Activated CD8-positive, alpha-beta memory T cell treated with anti-CD3 and anti-CD28 coated beads, Interleukin-2, amount 50 U/mL, for 1 hour (primary cell): Measurements from ENCODE around the gene CST6.

Experiments
- DNase-seq: peaks from one replicate; pipeline ENCODE4 v3.0.0-alpha.2; 2020; ENCODE audit errors: extremely low read depth

The CST6 gene, protein sequence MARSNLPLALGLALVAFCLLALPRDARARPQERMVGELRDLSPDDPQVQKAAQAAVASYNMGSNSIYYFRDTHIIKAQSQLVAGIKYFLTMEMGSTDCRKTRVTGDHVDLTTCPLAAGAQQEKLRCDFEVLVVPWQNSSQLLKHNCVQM

DNA sequence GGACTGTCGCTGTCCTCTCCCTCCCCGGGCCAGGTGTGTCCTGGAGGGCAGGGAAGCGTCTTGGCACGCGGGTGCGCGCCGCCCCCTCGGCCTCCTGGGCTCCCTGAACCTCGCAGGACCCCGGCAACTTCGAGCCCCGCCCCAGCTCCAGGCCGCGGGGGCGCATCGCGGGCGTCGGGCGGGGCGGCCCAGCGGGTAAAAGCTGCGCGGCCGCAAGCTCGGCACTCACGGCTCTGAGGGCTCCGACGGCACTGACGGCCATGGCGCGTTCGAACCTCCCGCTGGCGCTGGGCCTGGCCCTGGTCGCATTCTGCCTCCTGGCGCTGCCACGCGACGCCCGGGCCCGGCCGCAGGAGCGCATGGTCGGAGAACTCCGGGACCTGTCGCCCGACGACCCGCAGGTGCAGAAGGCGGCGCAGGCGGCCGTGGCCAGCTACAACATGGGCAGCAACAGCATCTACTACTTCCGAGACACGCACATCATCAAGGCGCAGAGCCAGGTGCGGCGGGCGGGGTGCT lies at the start of gene CST6:
Gene CST6, plus strand, starts transcription at position 224 of the 519 bp plus-strand sequence. Its CDS starts 37 bp downstream, at position 261.
- DNase-seq, result no peak

DNA sequence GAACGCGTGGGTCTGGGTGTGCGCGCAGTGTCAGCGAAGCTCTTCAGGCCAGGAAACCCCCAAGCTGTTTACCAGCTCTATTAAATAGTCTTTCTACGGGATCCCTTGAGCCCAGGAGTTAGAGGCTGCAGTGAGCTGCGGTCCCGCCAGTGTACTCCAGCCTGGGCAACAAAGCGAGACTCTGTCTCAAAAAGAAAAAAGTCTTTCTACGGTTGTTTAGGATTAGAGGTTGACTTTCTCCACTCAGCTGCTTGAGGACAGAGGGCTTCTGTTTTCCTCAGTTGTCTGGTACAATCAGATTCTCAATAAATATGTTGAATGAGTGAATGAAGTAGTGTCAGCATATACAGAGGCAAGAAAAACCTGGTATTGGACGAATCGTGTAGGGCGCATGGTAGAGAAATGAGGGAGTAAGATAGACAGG lies 49.7 kb upstream of the CST6 start:
- DNase-seq, result no peak

DNA sequence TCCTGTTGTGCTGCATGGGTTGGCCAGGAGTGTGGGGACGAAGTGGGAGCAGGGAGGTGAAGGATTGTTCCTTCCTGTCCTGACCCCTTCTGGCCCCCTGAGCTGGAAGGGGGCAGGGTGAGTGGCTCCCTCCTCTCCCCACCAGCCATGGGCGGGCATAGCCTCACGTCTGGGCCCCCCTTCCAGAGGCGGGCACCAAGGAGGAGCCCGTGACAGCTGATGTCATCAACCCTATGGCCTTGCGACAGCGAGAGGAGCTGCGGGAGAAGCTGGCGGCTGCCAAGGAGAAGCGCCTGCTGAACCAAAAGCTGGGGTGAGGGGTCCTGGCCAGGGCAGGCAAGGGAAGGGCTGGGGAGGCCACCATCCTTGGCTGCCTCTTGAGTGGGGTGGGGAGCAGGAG lies 46.9 kb upstream of the CST6 start:
- DNase-seq, result no peak

DNA sequence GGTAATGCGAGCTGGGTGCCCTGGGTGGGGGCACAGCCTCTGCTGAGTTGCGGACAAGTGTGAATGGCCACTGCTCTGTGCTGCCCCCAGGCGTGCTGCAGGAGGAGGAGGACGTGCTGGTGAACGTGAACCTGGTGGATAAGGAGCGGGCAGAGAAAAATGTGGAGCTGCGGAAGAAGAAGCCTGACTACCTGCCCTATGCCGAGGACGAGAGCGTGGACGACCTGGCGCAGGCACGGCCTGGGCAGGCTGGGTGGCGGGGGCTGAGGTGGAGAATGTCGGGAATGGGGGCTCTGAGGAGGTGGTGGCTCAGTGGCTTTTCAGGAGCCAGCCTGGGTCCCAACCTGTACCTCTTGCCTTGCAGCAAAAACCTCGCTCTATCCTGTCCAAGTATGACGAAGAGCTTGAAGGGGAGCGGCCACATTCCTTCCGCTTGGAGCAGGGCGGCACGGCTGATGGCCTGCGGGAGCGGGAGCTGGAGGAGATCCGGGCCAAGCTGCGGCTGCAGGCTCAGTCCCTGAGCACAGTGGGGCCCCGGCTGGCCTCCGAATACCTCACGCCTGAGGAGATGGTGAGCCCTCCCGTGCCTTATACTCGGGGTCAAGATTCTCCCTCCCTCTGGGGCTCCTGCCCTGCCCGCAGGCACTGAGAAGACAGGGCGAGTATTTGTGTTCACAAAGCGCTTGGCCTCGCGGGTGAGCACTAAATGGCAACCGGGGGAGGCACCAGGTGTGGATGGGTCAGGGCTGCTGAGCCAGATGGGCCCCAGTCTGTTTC lies 45.6 kb upstream of the CST6 start:
- no peak for DNase-seq

DNA sequence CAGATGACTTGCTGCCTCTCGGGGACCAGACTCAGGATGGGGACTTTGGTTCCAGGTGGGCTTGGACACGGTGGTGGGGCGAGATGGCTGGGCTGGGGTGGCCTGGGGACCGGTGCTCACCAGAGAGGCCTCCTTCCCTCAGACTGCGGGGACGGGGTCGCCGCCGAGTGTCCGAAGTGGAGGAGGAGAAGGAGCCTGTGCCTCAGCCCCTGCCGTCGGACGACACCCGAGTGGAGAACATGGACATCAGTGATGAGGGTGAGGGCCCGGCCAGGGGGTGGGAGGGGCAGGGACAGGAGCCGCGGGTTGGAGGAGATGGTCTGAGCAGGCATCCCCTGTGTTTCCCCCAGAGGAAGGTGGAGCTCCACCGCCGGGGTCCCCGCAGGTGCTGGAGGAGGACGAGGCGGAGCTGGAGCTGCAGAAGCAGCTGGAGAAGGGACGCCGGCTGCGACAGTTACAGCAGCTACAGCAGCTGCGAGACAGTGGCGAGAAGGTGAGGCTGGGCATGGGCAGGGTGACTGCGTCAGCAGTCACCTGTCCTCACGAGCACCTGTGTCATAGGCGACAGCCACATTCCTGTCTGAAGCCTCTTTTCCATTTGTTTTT lies 44.4 kb upstream of the CST6 start:
- no peak for DNase-seq

DNA sequence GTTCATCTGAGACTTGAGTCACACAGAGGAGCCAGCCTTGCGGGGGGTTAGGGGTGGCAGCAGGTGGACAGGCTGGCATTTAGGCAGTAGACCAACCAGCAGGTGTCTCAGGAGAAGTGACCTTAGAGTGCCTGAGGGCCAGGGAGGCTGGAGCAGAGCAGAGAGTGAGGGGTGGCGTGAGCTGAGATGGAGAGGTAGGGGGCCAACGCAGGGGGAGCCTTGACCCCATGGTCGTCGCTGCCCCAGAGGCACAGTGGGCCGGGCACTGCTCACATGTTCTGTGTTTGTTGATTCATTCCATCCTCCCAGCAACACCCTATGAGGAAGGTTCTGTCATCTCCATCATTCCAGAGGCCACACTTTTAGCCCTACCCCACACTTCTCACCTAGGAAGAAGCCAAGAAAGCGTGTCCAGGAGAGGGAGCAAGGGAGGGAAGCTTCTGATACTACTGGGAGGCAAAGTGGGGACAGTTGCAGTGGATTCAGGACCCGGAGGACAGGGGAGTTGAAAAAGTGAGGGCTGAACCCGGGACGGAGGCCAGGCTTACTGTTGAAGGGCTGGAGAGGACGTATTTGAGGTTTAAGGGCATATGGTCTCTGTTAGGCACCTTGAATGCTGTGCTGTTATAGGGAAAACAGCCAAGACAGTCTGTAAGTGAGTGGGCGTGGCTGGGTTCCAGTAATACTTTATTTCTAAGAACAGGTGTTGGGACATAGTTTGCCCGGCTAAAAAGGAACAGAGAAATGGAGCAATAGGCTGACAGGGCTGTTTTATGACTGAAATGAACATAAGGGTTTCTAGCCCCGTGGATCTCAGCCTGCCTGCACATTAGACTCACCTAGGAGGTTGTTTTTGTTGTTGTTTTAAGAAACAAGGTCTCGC lies 43.0 kb upstream of the CST6 start:
- DNase-seq, result no peak

DNA sequence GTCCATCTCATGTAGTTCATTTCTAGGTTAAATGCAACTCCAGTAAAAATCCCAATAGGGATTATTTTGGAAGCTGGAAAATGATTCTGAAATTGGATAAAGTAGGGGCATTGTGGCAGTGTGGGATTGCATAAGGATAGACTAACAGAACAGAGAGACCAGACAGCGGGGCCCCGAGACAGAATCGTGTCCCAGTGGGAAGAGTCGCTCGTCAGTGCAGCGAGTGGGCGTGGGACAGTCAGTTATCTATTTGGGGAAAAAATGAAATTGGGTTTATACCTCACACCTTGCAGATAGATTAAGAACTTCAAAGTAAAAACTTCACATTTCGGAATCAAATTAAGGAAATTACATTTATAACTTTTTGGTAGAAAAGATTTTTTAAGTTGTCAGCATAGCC lies 39.7 kb upstream of the CST6 start:
- DNase-seq, result no peak

DNA sequence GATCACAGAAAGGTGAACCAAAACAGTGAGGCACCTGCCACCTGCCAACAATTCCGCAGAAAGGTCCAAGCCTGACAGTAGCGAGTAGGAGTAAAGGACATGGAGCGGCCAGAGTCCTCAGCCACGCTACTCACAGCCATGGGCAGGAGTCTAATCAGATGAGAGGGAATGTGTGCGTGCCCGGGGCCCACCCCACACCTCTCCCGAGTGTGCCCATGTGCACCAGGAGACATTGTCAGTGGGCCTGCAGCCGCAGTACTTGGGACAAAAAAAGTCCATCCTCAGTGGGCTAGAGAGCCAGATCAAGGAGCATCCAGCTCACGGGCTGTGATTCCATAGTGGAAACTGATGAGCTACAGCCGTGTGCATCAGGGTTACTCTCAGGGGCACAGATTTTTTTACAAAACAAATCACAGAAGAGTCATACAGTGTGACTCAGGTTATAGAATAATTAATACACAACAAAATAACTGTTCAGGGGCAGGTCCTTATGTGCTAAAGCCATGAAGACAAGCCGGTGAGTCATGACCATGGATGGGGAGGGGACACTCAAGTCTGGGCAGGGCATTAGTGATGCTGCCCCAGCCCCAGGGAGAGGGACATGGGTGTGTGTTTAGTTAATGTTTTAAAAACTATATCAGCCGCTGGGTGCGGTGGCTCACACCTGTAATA lies 38.2 kb upstream of the CST6 start:
- no peak for DNase-seq

DNA sequence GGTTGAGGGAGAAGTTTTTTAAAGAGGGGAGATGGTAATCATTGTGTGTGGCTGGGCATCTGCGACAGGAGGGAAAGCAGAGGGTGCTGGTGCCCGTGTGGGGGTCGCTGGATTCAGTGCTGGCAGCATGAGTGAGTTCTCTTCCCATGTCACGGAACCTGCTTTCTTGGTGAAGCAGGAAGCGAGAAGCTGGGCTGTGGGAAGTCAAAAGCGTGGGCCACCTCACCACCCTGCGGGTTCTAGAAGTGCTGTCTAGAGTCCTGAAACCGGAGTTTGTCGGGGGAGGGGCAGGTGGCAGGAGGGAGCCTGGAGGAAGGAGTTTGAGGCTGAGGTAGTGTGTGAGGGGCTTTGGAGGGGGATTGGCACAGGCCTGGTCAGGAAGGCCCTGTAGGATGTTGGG lies 36.0 kb upstream of the CST6 start:
- DNase-seq, result no peak

DNA sequence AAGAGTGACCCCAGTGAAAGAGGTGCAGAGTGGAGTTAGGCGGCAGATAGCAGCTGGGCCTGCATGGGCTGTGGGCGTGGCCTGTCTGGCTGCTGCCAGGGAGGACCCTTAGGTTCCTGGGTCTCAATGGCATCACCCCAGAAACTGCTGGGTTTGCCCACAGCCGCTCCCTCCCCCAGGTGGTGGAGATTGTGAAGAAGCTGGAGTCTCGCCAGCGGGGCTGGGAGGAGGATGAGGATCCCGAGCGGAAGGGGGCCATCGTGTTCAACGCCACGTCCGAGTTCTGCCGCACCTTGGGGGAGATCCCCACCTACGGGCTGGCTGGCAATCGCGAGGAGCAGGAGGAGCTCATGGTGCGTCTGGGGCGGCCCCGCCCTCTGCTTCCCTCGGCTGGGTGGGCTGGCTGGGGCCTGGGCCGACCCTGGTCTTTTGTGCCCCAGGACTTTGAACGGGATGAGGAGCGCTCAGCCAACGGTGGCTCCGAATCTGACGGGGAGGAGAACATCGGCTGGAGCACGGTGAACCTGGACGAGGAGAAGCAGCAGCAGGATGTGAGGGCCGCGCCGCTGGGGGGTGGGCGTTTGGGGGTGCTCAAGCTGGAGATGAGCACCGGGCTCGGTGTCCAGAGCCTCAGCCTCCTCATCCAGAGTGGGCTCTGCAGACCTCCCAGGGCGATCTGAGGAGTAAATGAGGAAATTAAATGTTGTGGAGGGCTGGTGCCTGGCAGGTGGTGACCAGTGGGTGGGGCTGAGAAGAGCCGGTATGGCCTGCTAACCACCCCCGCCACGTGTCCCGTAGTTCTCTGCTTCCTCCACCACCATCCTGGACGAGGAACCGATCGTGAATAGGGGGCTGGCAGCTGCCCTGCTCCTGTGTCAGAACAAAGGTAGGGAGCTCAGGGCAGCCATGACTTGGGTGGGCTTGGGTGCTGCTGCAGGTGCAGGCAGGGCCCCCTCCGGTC lies 35.3 kb upstream of the CST6 start:
- DNase-seq, result no peak

DNA sequence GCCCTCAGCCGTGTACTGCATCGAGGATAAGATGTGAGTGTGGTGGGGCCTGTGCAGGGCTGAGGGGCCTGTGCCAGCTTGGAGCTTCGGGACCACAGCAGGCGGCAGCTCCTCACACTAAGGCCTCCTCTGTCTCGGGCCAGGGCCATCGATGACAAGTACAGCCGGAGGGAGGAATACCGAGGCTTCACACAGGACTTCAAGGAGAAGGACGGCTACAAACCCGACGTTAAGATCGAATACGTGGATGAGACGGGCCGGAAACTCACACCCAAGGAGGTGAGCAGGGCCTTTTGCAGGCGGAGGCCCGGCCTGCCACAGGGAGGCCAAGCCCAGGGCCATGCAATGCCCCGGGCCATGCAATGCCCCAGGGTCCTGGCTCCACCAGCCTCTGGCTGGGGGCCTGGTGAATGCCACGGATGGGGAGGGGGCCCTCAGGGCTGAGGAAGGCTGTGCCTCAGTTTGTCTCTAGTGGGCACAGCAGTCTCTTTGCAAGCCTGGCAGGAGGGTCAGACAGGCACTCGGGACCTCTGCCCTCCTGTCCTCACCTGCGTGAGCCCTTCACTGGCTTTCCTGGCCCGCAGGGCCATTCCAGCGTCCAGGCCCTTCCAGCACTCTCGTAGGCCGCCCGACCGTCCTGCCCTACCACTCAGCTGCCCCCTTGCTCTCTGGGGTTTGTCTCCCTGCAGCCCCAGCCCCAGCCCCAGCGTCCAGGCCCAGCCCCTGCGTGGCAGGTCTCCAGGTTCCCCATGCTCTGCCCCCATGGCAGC lies 34.0 kb upstream of the CST6 start:
- DNase-seq, result no peak

DNA sequence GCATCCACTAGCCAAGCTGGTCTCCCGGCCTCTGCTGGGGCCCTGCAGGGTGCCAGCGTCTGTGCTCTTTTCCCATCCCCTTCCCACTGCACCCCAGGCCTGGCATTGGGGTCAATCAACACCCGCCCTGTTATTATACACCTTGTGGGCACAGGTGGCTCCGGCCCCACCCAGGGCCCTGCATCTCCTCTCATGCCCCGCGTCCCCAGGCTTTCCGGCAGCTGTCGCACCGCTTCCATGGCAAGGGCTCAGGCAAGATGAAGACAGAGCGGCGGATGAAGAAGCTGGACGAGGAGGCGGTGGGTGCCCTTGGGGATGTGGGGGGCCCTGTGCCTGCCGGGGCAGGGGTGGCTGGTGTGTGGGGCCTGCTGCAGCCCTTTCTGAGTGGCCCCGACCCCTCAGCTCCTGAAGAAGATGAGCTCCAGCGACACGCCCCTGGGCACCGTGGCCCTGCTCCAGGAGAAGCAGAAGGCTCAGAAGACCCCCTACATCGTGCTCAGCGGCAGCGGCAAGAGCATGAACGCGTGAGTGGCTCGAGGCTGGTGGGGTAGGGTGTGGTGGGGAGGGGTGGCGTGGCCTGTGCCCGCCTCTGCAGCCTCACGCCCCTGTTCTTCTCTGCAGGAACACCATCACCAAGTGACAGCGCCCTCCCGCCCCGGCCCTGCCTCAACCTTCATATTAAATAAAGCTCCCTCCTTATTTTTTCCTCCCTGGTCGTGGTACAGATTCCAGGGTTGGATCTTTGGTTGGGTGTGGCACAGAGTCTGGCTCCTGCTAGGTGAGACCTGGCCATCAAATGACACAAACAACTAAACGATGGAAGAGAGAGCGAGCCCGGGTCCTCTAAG lies 33.2 kb upstream of the CST6 start:
- DNase-seq, result no peak

DNA sequence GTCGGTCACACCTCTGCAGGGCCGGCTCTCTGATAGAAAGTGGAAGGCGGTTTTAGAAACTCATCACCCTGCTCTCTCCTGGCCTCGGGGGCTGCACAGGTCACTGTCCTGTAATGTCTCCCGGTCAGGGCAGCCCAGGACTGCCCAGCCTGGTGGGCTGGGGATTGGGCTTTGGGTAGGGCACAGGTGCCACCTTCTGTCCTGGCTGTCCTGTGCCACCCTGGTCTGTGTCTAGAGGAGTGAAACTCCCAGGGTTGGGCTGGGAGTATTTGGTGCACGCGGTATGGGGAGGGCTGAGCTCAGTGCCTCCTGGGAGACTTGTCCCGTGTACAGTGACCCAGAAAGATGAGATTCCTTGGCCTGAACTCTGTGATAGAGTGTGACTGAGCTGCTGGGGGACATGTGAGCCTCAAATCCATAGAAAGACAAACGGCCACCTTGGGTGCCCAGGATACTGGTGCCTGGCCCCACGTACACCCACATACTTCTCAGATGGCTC lies 32.5 kb upstream of the CST6 start:
- DNase-seq, result no peak

DNA sequence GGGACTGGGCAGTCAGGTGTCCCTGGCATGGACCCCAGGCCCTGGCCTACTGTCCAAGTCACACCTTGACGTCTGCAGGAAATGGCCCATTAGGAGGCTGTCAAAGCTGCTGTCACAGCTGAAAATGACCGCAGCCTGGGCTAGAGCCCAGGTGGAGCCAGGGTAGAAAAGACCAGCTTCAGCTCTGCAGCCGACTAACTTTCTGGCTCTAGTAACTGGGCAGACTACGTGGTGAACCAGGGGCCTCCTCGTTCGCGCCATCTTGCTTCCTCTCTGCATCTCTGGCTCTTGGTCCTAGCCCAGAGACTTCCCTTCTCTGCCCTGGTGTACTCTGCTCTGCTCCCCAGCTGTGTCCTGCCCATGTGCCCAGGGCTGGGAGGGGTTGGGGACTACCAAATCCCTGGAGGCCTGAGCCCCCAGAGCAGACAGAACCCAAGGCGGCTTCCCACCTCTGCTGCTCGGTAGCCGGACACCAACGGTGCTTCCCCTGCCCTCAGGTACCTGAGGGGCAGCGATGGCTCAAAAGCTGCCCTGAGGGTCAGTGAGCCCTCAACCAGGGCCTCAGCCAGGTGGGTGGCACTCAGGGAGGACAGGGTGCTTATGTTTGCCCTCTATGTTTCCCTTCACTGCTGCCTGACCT lies 30.6 kb upstream of the CST6 start:
- no peak for DNase-seq

DNA sequence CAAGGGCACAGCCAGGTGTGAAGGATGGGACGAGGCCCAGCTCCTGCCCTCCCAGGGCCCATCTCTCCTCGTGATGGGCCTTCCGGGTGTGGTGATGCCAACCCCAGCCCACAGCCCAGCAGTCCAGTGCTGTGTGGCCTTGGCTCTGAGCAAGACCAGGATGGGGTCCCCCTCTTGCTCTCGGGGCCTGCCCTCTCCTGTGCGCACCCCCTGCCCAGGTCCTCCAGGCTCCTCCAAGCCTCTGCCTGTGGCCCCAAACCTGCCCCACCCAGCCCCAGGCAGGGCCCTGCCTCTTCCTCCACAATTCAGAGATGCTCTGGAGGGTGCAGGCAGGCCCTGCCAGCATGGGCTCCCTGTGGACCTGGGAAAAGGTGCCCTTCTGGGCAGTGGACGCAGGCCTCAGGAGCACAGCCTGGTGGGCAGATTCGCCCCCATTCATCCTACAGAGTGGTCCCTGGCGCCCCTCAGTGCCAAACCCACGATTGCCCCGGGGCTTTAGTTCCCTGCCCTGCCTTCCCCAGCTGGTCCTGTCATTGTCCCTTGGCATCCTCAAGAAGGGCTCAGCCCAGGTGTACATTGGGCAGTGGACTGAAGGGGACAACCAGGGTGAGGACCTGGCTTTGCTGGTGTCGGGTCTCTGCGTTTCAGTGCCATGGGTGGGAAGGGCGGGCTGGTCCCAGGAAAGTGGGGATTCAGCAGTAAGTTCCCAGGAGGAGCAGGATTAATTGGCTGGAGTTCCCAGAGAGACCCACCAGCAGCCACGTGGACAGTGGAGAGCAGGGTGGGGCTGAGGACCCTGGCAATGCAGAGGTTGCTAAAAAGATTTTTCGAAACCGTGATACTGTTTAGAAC lies 29.6 kb upstream of the CST6 start:
- DNase-seq, result no peak

DNA sequence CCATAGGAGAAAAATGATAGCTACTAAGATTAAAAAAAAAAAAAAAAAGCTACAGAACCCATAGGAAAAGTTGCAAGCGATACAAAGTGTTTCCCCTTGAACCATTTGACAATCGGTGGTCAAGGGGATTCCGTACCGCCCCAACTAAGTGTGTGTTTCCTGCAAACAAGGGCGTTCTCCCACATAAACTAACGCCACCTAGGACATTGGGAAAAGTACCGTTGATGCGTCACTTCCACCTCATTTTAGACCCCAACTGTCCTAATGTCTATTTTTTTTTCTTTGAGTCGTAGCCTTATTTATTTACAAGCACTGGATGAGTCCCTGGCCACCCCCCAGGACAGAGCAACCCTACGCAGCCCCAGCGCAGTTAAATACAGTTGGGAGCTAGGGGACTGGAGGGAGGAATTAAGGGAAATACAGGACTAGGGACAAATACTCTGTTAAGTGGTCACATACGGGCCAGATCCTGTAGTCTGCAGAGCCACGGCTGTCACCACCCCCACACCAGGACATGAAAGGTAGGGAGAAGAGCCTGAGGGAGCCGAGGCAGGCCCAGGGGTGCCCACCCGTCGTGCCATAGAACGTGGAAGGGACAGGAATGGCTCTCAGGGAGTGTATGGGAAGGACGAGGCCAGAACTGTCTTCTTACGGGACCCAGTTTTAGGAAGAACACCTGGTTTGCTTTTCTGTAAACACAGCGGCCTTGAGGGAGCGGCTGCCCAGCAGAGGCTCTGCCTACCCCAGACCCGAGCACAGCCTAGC lies 28.8 kb upstream of the CST6 start:
- no peak for DNase-seq
